ENCODE results near the gene TANGO2.

The TANGO2 gene

GRCh38 chr22:19996694-19997384, 24.1 kb upstream of the TANGO2 start:
- DNase-seq (ENCODE audit: low read depth): no peak
- no peak overlapping the region for H3K4me3 ChIP-seq (ENCODE audit: low read depth, low read length)
- TF ChIP-seq MYC (IDR thresholded peaks at IDR 0.05; ENCODE audit: low read depth, low read length): no peak
- TF ChIP-seq POLR2A (IDR thresholded peaks at IDR 0.05; ENCODE audit: extremely low read depth, insufficient read length): no peak
- TF ChIP-seq CTCF (IDR thresholded peaks at IDR 0.05; ENCODE audit: low read depth, low read length): no peak
- no peak for TF ChIP-seq MAX (IDR thresholded peaks at IDR 0.05; ENCODE audit: low read depth, low read length)

GRCh38 chr22:19997561-19998231, 23.2 kb upstream of the TANGO2 start:
- no peak for TF ChIP-seq MYC (IDR thresholded peaks at IDR 0.05; ENCODE audit: low read depth, low read length)
- TF ChIP-seq CTCF (IDR thresholded peaks at IDR 0.05; ENCODE audit: low read depth, low read length): no peak
- TF ChIP-seq MAX (IDR thresholded peaks at IDR 0.05; ENCODE audit: low read depth, low read length): no peak
- DNase-seq (ENCODE audit: low read depth): no peak
- no peak overlapping the region for H3K4me3 ChIP-seq (ENCODE audit: low read depth, low read length)

DNA sequence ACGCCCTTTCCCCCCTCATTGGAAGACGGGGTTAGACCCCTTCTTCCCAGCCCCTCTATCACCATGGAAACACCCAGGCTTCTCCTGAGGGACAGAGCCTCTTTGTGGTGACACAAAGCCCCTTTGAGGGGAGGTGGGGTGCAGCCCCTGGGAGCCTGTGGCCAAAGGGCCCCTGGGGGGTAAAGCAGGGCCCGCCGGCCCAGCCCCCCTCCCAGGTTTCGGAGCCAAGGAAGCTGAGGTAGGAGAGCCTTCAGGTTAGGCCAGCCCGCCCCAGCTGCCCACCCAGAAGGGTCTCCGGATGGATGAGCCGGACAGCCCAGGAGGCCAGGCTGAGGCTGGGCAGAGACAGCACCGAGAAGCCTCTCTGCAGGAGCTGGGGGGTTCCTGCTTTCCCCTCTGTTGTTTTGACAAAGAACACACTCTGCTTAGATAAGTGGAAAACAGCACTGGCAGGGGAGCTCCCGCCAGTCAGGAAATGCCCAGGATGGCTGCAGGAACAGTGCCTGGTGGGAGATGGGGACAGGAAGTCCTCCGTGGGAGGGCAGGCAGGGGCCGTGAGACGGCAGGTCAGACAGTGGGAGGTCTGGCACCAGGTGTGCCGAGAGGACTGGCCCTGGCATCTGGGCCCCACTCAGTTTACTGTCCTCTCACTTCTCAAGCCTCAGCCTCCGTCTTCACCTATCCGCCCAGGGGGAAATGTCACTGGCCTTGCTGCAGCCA, 22.5 kb upstream of the TANGO2 start:
- no peak overlapping the region for H3K4me3 ChIP-seq (ENCODE audit: low read depth, low read length)
- TF ChIP-seq MYC (IDR thresholded peaks at IDR 0.05; ENCODE audit: low read depth, low read length): no peak
- no peak for DNase-seq (ENCODE audit: low read depth)

DNA sequence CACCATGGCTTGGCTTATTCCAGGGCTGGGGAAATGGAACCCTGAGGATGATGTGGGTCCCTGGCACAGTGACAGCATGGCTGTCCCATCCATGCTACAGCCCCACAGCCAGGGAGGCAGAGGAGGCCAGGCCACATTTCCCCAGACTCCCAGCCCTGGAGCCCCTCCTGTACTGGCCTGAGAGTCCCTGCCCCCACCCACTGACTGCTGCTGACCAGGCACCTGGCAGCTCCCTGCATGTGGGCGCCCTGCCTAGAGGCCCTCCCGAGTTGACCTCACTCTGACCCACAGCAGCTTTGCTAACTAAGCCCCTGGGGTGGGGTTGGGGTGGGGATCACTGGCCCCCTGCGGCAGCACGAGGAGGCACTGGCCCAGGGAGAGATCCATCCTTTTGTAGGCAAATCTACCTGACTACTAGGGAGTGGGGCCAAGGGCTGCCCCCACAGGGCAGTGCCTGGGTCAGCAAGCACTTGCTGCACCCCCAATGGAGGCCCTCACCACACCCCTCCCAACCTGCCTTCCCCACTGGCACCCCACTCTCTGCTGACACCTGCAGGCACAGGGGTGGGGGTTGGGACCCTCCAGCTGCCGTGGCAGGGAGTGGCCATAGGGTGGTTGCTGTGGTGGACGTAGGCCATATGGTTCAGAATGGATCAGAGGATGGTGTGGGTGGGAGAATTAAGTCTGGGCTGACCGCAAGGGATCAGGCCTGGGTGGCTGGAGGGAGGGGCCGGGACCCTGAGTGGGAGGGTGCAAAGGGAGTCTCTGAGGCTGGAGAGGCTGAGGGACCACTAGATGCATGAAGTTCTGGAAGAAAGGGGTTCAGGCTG, 21.7 kb upstream of the TANGO2 start:
- H3K4me3 ChIP-seq (ENCODE audit: low read depth, low read length): no peak overlapping the region
- TF ChIP-seq CTCF (IDR thresholded peaks at IDR 0.05; ENCODE audit: low read depth, low read length): no peak
- no peak for TF ChIP-seq POLR2A (IDR thresholded peaks at IDR 0.05; ENCODE audit: extremely low read depth, insufficient read length)
- TF ChIP-seq MYC (IDR thresholded peaks at IDR 0.05; ENCODE audit: low read depth, low read length): no peak
- no peak for TF ChIP-seq MAX (IDR thresholded peaks at IDR 0.05; ENCODE audit: low read depth, low read length)
- DNase-seq (ENCODE audit: low read depth): no peak

- no peak overlapping the region for H3K4me3 ChIP-seq (ENCODE audit: low read depth, low read length)
- peak; percentile 23 for DNase-seq (ENCODE audit: low read depth)
- TF ChIP-seq CTCF (IDR thresholded peaks at IDR 0.05; ENCODE audit: low read depth, low read length) (no peak), MYC (IDR thresholded peaks at IDR 0.05; ENCODE audit: low read depth, low read length) (no peak), MAX (IDR thresholded peaks at IDR 0.05; ENCODE audit: low read depth, low read length) (no peak), POLR2A (IDR thresholded peaks at IDR 0.05; ENCODE audit: extremely low read depth, insufficient read length) (no peak)
Measured at GRCh38 chr22:20000246-20001081, 20.4 kb upstream of the TANGO2 start.

All from NB4 (cell line).